HL-60 (cell line): Measurements from ENCODE around the gene LHCGR.

ENCODE experiments used
- POLR2AphosphoS5 ChIP-seq: IDR thresholded peaks from 2 replicates; pipeline ENCODE4 v1.6.1; 2012; ENCODE audit warnings: low read depth
- TF ChIP-seq, protein P1 (sequence below): IDR thresholded peaks from one replicate; pipeline ENCODE4 v1.5.1; 2011; ENCODE audit warnings: low read length, control low read depth, inconsistent platforms; ENCODE audit not compliant: insufficient read depth

DNA sequence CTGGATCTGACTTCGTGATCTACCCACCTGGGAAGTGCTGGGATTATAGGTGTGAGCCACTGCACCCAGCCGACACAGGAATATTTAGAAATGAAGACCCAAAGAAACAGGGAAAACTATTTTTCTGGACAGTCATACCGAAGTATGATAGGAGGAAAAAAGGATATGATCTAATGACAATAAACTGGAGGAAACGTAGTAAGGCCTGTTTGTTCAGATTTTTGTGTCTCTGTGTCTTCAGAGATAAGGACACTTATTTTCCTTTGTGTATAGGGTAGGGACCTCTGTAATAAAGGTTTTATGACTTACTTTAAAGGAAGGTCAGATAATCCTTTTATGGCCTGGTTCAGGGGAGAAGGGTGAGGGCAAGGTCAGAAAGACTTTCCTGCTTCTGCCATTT is 81.9 kb downstream of the LHCGR start:
- TF ChIP-seq, protein P1, sequence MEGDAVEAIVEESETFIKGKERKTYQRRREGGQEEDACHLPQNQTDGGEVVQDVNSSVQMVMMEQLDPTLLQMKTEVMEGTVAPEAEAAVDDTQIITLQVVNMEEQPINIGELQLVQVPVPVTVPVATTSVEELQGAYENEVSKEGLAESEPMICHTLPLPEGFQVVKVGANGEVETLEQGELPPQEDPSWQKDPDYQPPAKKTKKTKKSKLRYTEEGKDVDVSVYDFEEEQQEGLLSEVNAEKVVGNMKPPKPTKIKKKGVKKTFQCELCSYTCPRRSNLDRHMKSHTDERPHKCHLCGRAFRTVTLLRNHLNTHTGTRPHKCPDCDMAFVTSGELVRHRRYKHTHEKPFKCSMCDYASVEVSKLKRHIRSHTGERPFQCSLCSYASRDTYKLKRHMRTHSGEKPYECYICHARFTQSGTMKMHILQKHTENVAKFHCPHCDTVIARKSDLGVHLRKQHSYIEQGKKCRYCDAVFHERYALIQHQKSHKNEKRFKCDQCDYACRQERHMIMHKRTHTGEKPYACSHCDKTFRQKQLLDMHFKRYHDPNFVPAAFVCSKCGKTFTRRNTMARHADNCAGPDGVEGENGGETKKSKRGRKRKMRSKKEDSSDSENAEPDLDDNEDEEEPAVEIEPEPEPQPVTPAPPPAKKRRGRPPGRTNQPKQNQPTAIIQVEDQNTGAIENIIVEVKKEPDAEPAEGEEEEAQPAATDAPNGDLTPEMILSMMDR, result no peak
- no peak for TF ChIP-seq POLR2AphosphoS5
